Right lobe of liver (tissue), 6 donors: Measurements from ENCODE around the gene TNFRSF21. TPM values are rescaled to one million over a fixed set of nuclear protein-coding genes. Genes with fewer than 3 reads are reported as not detected.
"Not testable (repeated sequence)": the region's sequence is repeated elsewhere in the genome, so short reads cannot be mapped to it uniquely, and the experiment has no call there.

Experiments
- ATAC-seq, 4 donors: fragments of 200-7000 bp; cut with Tn5 transposase; one replicate each; pipeline ENCODE4 v1.9.1; 2020; ENCODE audit warnings: mild to moderate bottlenecking in 4 of 4, moderate library complexity in 4 of 4
- DNase-seq, 3 donors: peaks; one replicate each; pipeline ENCODE4 v3.0.0-alpha.2; 2020
- H3K27ac ChIP-seq, 3 donors: fragments of 200-600 bp; one replicate each; pipeline ENCODE4 v1.8.0; 2022
- H3K27me3 ChIP-seq, 2 donors: fragments of 200-600 bp; one replicate each; pipeline ENCODE4 v1.8.0; 2022
- H3K36me3 ChIP-seq, 4 donors: fragments of 200-600 bp; sonication (generic) in 1 of 4; one replicate each; pipeline versions ENCODE4 v1.5.1 to v1.8.0; 2017 to 2022; ENCODE audit warnings: control low read depth in 1 of 4
- H3K4me1 ChIP-seq, 4 donors: fragments of 200-600 bp; sonication (generic) in 1 of 4; one replicate each; pipeline versions ENCODE4 v1.5.1 to v1.8.0; 2017 to 2022; ENCODE audit warnings: control low read depth in 1 of 4
- H3K4me3 ChIP-seq, 3 donors: fragments of 200-600 bp; one replicate each; pipeline ENCODE4 v1.8.0; 2022
- H3K9me3 ChIP-seq, 4 donors: fragments of 200-600 bp; sonication (generic) in 1 of 4; one replicate each; pipeline versions ENCODE4 v1.5.1 to v1.8.0; 2017 to 2022; ENCODE audit warnings: control low read depth in 1 of 4
- CTCF ChIP-seq, 4 donors: fragments of 200-600 bp in 3 of 4; fragments of 450-650 bp in 1 of 4; IDR thresholded peaks; one replicate each; pipeline versions ENCODE4 v1.5.1 to v1.8.0; 2016 to 2022; ENCODE audit warnings: antibody characterized with exemption in 4 of 4, mild to moderate bottlenecking in 2 of 4
- POLR2A ChIP-seq: fragments of 450-650 bp; IDR thresholded peaks from one replicate; pipeline ENCODE4 v1.6.1; 2017; ENCODE audit warnings: antibody characterized with exemption, mild to moderate bottlenecking
- WGBS: methylation state at CpG from one replicate; pipeline ENCODE4 v1.1.6; 2018; ENCODE audit warnings: low coverage, low lambda C conversion rate; ENCODE audit not compliant: insufficient coverage; ENCODE audit errors: missing lambda C conversion rate; 5-methylcytosine and 5-hydroxymethylcytosine counted together
- intact Hi-C, 2 donors: fragments of 100-400 bp; cut with DNase I; formaldehyde crosslinking; loops; one replicate each; pipeline versions ENCODE4 v1.11.2 to v1.14.1; 2022
- total RNA-seq, 6 experiments: library from RNA; depleted of rRNA in 2 of 6; stranded (reverse); fragments of >200 nt in 2 of 6; fragmentation: NEBNext Ultra II Directional in 3 of 6; extraction: Animal tissue kit (Norgen Biotek cat#: 25700) in 3 of 6; gene quantifications; one replicate each; pipeline versions ENCODE4 v1.1.0 to v1.2.4, GENCODE V29; 2016 to 2023
- donor health status: DM: no; HTN: yes; CAD: no.
- donor health status: DM: no; HTN: no; CAD: no.
- donor health status: DM: no; HTN: no; CAD: no.
- donor health status: DM: no; HTN: yes; CAD: no.
- donor health status: DM: no; HTN: yes; CAD: no.

The TNFRSF21 gene
- total RNA-seq, 6 experiments from 2014 or later = 1.9 to 7.9 (median 5.3) TPM

DNA sequence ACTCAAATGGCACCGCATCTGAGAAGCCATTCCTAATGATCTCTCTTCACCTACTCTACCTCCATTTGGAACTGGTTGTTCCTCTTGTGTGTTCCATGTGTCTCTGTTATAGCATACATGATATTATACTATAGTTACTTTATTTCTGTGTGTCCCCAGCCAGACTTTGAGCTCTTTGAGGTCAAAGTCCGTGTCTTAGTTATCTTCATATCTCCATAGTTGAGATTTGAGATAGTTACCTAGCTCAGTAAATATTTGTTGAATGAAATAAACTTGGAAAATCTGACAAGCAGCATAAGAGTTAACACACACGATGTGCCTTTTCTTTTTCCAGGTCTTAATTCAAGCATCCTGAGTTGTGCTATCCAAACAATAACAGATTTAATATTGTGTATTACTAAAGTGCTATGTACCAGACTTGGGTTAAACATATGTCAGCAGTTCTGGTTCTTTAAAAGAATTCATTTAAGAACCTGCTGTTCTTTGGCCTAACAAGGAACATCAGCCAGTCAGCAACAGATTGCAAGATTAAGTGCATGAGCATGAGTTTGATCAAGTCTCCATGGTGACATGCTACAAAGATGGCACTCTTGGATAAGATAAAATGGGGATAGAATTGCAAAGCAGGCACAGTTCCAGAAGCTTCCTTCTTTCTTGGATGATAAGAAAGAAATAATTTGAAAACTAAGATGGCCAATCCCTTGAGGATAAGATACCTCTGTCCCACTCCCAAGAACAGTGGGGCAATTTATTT lies 8.7 kb upstream of the TNFRSF21 start:
- no peaks in the 10 kb centered on the region for H3K9me3 ChIP-seq
- no peaks in the 10 kb centered on the region for H3K36me3 ChIP-seq
- H3K27ac ChIP-seq = no peak overlapping the region
- DNase-seq (no peak), ATAC-seq (no peak)
- H3K4me1 ChIP-seq = no peaks in the 10 kb centered on the region
- H3K4me3 ChIP-seq = no peak overlapping the region
- H3K27me3 ChIP-seq = no peaks in the 10 kb centered on the region
- WGBS = 53% methylated on average over 3 of the region's 3 CpGs
- intact Hi-C loops = no loop called here
- no peak for TF ChIP-seq CTCF (IDR thresholded peaks at IDR 0.05)
- TF ChIP-seq POLR2A = no peak

- H3K27me3 ChIP-seq, H3K4me3 ChIP-seq, H3K27ac ChIP-seq, DNase-seq, ATAC-seq, intact Hi-C loops, H3K9me3 ChIP-seq, H3K4me1 ChIP-seq, H3K36me3 ChIP-seq: not testable (repeated sequence)
- WGBS = 43% methylated on average over 8 of the region's 8 CpGs
Observed at GRCh38 chr6:47315181-47315580, 5.5 kb upstream of the TNFRSF21 start.

DNA sequence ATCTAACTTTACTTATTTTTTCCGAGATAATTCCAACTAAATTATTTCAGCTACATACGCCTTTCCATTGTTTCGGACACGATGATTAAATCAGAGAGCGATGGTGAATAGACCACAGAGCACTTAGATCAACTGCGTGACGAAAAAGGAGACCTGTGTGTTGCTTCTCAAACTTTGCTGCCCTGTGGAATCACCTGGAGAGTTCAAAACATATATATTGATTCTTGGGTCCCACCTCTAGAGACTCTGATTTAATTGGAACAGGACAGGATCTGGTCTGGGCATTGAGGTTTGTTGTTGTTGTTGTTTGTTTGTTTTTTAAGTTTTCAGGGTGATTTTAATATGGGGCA lies 401 bp upstream of the TNFRSF21 start:
- TF ChIP-seq CTCF (IDR thresholded peaks at IDR 0.05) (no peak), POLR2A (no peak)

GRCh38 chr6:47308552-47309290 lies 984 bp downstream of the TNFRSF21 start:
- no peaks in the 10 kb centered on the region for H3K36me3 ChIP-seq
- intact Hi-C loops = loop anchor here in 1 of 2 donors (5.0 kb wide), 1 partner anchor 211 kb away; no protein-coding TSS in a partner anchor
- ATAC-seq (peak; percentile 6 to 19 (median 16)), DNase-seq (peak; percentile 45 to 56 (median 46))
- H3K9me3 ChIP-seq = no peaks in the 10 kb centered on the region
- peak overlapping the region in 2 of 3 donors; percentile 45 to 48 for H3K27ac ChIP-seq
- 4% methylated on average over 28 of the region's 48 CpGs for WGBS
- no peaks in the 10 kb centered on the region for H3K4me1 ChIP-seq
- peaks cover 0 to 6% of the 10 kb centered on the region in 2 donors for H3K27me3 ChIP-seq
- H3K4me3 ChIP-seq = peak overlapping the region; percentile 57 to 68 (median 63)
- TF ChIP-seq POLR2A (no peak), CTCF (IDR thresholded peaks at IDR 0.05) (no peak)

More for the DNA sequence above, 401 bp upstream of the TNFRSF21 start:
- Histone ChIP-seq H3K4me3 (peak overlapping the region in 1 of 3 donors; percentile 63), H3K36me3 (no peaks in the 10 kb centered on the region), H3K27ac (no peak overlapping the region), H3K9me3 (no peaks in the 10 kb centered on the region), H3K27me3 (peaks cover 0 to 6% of the 10 kb centered on the region in 2 donors), H3K4me1 (no peaks in the 10 kb centered on the region)
- DNase-seq = no peak
- intact Hi-C loops = loop anchor here in 1 of 2 donors (5.0 kb wide), 1 partner anchor 213 kb away; no protein-coding TSS in a partner anchor
- 0% methylated on average over 7 of the region's 7 CpGs for WGBS
- ATAC-seq = no peak

- H3K4me1 ChIP-seq = no peaks in the 10 kb centered on the region
- no peak for DNase-seq
- intact Hi-C loops = loop anchor here in 1 of 2 donors (5.0 kb wide), 1 partner anchor 211 kb away; no protein-coding TSS in a partner anchor
- H3K4me3 ChIP-seq = peak overlapping the region; percentile 57 to 68 (median 63)
- no peaks in the 10 kb centered on the region for H3K9me3 ChIP-seq
- no peak overlapping the region for H3K27ac ChIP-seq
- WGBS = 29% methylated on average over 2 of the region's 3 CpGs
- H3K36me3 ChIP-seq = no peaks in the 10 kb centered on the region
- TF ChIP-seq CTCF (IDR thresholded peaks at IDR 0.05) (no peak), POLR2A (no peak)
- H3K27me3 ChIP-seq = peaks cover 0 to 6% of the 10 kb centered on the region in 2 donors
- no peak for ATAC-seq
Observed at GRCh38 chr6:47308198-47308517, 1.5 kb downstream of the TNFRSF21 start.
